GM12878 (cell line): ENCODE data around the gene SLC39A11. TPM values are rescaled to one million over a fixed set of nuclear protein-coding genes. Genes with fewer than 3 reads are reported as not detected.

ENCODE experiments used
- ATAC-seq: fragments of 200-7000 bp; cut with Tn5 transposase; 3 replicates; pipeline ENCODE4 v1.9.1; 2020; ENCODE audit warnings: mild to moderate bottlenecking, moderate library complexity
- BruUV-seq: library from RNA; stranded (reverse); fragments of 400-500 nt; replicated peaks from 2 replicates; lab custom pipeline; 2021; lab: Mats Ljungman, UMichigan
- CTCF ChIA-PET: fragments of 300-600 bp; sonication (Branson Sonifier 250); formaldehyde crosslinking; extraction: SDS; loops from one replicate; lab custom pipeline; 2021; ENCODE audit warnings: inconsistent platforms; lab: Yijun Ruan, JAX
- POLR2A ChIA-PET: fragments of 350-600 bp; formaldehyde crosslinking; extraction: SDS; loops from one replicate; lab custom pipeline; 2021; ENCODE audit warnings: inconsistent platforms; lab: Charles Lee
- RAD21 ChIA-PET: fragments of 300-600 bp; sonication (Branson Sonifier 250); formaldehyde crosslinking; loops from one replicate; lab custom pipeline; 2023; ENCODE audit warnings: antibody characterized with exemption; ENCODE audit not compliant: unreplicated experiment; lab: Charles Lee
- SMC1A ChIA-PET: fragments of 300-600 bp; sonication (Branson Sonifier 250); formaldehyde crosslinking; loops from one replicate; lab custom pipeline; 2023; ENCODE audit not compliant: unreplicated experiment, uncharacterized antibody; lab: Charles Lee
- DNase-seq: peaks from one replicate; pipeline ENCODE4 v3.0.0-alpha.2; 2011; ENCODE audit warnings: low read depth, low spot score
- FAIRE-seq: peaks from 3 replicates; lab custom pipeline; 2011; peaks lifted over from hg19 to GRCh38; lab: Jason Lieb, UNC
- H2AFZ ChIP-seq: 2 replicates; pipeline ENCODE4 v1.6.0; 2011; ENCODE audit warnings: low read depth, low read length, control low read depth; ENCODE audit not compliant: control insufficient read depth
- H3K27ac ChIP-seq: 2 replicates; pipeline ENCODE4 v1.5.1; 2011; ENCODE audit warnings: control low read depth; ENCODE audit not compliant: control insufficient read depth, insufficient read depth
- H3K27me3 ChIP-seq, 2 experiments: replicated peaks in 1 of 2; 2 replicates each; pipeline versions ENCODE4 v1.6.0 to v1.6.1; 2011; ENCODE audit warnings: low read length in 1 of 2; ENCODE audit not compliant: control insufficient read depth in 2 of 2, insufficient read depth in 2 of 2
- H3K36me3 ChIP-seq, 2 experiments: 2 replicates each; pipeline ENCODE4 v1.5.1; 2011; ENCODE audit warnings: low read length in 1 of 2; ENCODE audit not compliant: control insufficient read depth in 2 of 2, insufficient read depth in 2 of 2
- H3K4me1 ChIP-seq: 2 replicates; pipeline ENCODE4 v1.6.1; 2011; ENCODE audit warnings: mild to moderate bottlenecking, low read length, moderate library complexity, mixed read lengths; ENCODE audit not compliant: control insufficient read depth, insufficient read depth
- H3K4me2 ChIP-seq: 2 replicates; pipeline ENCODE4 v1.6.0; 2011; ENCODE audit warnings: control low read depth; ENCODE audit not compliant: control insufficient read depth, insufficient read depth
- H3K4me3 ChIP-seq: fragments of 200-600 bp; sonication (generic); 2 replicates; pipeline ENCODE4 v1.5.1; 2016
- H3K79me2 ChIP-seq: 2 replicates; pipeline ENCODE4 v1.6.0; 2011; ENCODE audit warnings: low read length; ENCODE audit not compliant: control insufficient read depth, insufficient read depth
- H3K9ac ChIP-seq: 2 replicates; pipeline ENCODE4 v1.8.0; 2011; ENCODE audit warnings: low read length, control low read depth, mixed read lengths; ENCODE audit not compliant: control insufficient read depth, insufficient read depth
- H3K9me3 ChIP-seq: replicated peaks from 3 replicates; pipeline ENCODE4 v1.5.1; 2011; ENCODE audit warnings: mild to moderate bottlenecking, low read length; ENCODE audit not compliant: control insufficient read depth, insufficient read depth
- H4K20me1 ChIP-seq: 2 replicates; pipeline ENCODE4 v1.6.0; 2011; ENCODE audit not compliant: control insufficient read depth, insufficient read depth
- ATF3 ChIP-seq: IDR thresholded peaks from 2 replicates; pipeline ENCODE4 v1.6.1; 2011; ENCODE audit warnings: low read depth, mild to moderate bottlenecking, low read length, moderate library complexity, borderline replicate concordance; ENCODE audit errors: extremely low read depth
- BHLHE40 ChIP-seq, 2 experiments: fragments of 450-650 bp in 1 of 2; IDR thresholded peaks; 2 replicates each; pipeline ENCODE4 v1.6.1; 2011 to 2017; ENCODE audit warnings: low read depth in 2 of 2, borderline replicate concordance in 1 of 2, improper control_type of control experiment in 1 of 2, low read length in 1 of 2, mild to moderate bottlenecking in 1 of 2
- CHD2 ChIP-seq: IDR thresholded peaks from 2 replicates; pipeline ENCODE4 v1.6.1; 2011; ENCODE audit warnings: low read depth, low read length, improper control_type of control experiment, borderline replicate concordance
- CHD4 ChIP-seq: fragments of 200-600 bp; sonication (generic); IDR thresholded peaks from 2 replicates; pipeline ENCODE4 v1.6.1; 2016; ENCODE audit warnings: mild to moderate bottlenecking
- CREB1 ChIP-seq: IDR thresholded peaks from 2 replicates; pipeline ENCODE4 v1.6.1; 2012; ENCODE audit warnings: low read depth, mild to moderate bottlenecking, inconsistent platforms
- ELK1 ChIP-seq: IDR thresholded peaks from 2 replicates; pipeline ENCODE4 v1.6.1; 2012; ENCODE audit warnings: low read depth, low read length, improper control_type of control experiment
- FOXM1 ChIP-seq: IDR thresholded peaks from 2 replicates; pipeline ENCODE4 v1.6.1; 2012; ENCODE audit warnings: low read depth, mild to moderate bottlenecking, inconsistent platforms, low read length, moderate library complexity
- HDAC6 ChIP-seq: fragments of 200-600 bp; sonication (generic); IDR thresholded peaks from one replicate; pipeline ENCODE4 v1.8.0; 2017; ENCODE audit warnings: antibody characterized with exemption; ENCODE audit not compliant: unreplicated experiment
- HSF1 ChIP-seq: fragments of 150-350 bp; IDR thresholded peaks from 2 replicates; pipeline ENCODE4 v1.6.1; 2014; ENCODE audit warnings: mild to moderate bottlenecking, low read depth, low read length
- IRF4 ChIP-seq: IDR thresholded peaks from 2 replicates; pipeline ENCODE4 v1.6.1; 2011; ENCODE audit warnings: low read depth, low read length
- NR2C1 ChIP-seq: fragments of 450-650 bp; IDR thresholded peaks from 2 replicates; pipeline ENCODE4 v1.6.1; 2017; ENCODE audit warnings: antibody characterized with exemption, mild to moderate bottlenecking, moderate library complexity
- PAX5 ChIP-seq: IDR thresholded peaks from 2 replicates; pipeline ENCODE4 v1.6.1; 2011; ENCODE audit warnings: low read depth, low read length, borderline replicate concordance
- PRDM15 ChIP-seq: fragments of 450-650 bp; formaldehyde crosslinking; IDR thresholded peaks from 2 replicates; pipeline ENCODE4 v1.4.0; 2020; ENCODE audit warnings: mild to moderate bottlenecking, moderate library complexity
- TBL1XR1 ChIP-seq: IDR thresholded peaks from 2 replicates; pipeline ENCODE4 v1.6.1; 2012; ENCODE audit warnings: low read depth, low read length, improper control_type of control experiment
- ZNF384 ChIP-seq: IDR thresholded peaks from 2 replicates; pipeline ENCODE4 v1.6.1; 2012; ENCODE audit warnings: low read depth, mild to moderate bottlenecking, low read length, improper control_type of control experiment, borderline replicate concordance
- ZZZ3 ChIP-seq: IDR thresholded peaks from 2 replicates; pipeline ENCODE4 v1.6.1; 2011; ENCODE audit warnings: low read depth; ENCODE audit not compliant: control insufficient read depth, insufficient read length
- WGBS: methylation state at CpG from one replicate; pipeline ENCODE4 v1.1.6; 2016; ENCODE audit warnings: low lambda C conversion rate; ENCODE audit not compliant: insufficient replicate concordance, insufficient coverage; ENCODE audit errors: missing lambda C conversion rate; 5-methylcytosine and 5-hydroxymethylcytosine counted together
- in situ Hi-C: fragments of 300-500 bp; cut with MboI; formaldehyde crosslinking; loops from 9 replicates; pipeline ENCODE4 v1.14.3; 2018; ENCODE audit warnings: mixed read lengths
- intact Hi-C: fragments of 100-400 bp; cut with micrococcal nuclease; formaldehyde crosslinking; loops from one replicate; pipeline ENCODE4 v1.14.2; 2022; ENCODE audit not compliant: unreplicated experiment
- polyA plus RNA-seq, 11 experiments: library from polyadenylated mRNA; depleted of rRNA in 4 of 11; unstranded in 6 of 11; stranded (reverse) in 5 of 11; fragments of >200 nt; fragmentation: Nextera tagmentation in 4 of 11; fragmentation: Illumina TruSeq in 1 of 11; extraction: Ambion mirVana in 4 of 11; extraction: Trizol in 1 of 11; gene quantifications; 1 replicate in 1 of 11; 2 replicates in 10 of 11; pipeline versions ENCODE4 v1.2.1 to v1.2.3, GENCODE V29; 2011 to 2016; ENCODE audit warnings: inconsistent platforms in 2 of 11, missing spikeins in 2 of 11, low read depth in 1 of 11
- total RNA-seq, 4 experiments: library from RNA; depleted of rRNA in 3 of 4; stranded (reverse); fragments of >200 nt in 3 of 4; fragmentation: Illumina TruSeq in 1 of 4; extraction: Trizol in 1 of 4; gene quantifications; 2 replicates each; pipeline versions ENCODE4 v1.2.1 to v1.2.3, GENCODE V29; 2013 to 2021

The SLC39A11 gene
- total and polyA plus RNA-seq, 10 of the 15 experiments (the other 5 are each of a cell fraction or from before 2014, with no cell fraction given) = 8.6 to 23.8 (median 14.0) TPM

- Histone ChIP-seq H3K9me3 (no peaks in the 10 kb centered on the region), H3K4me1 (no peaks in the 10 kb centered on the region), H3K79me2 (no peaks in the 10 kb centered on the region), H2AFZ (no peak overlapping the region), H3K27me3 (no peaks in the 10 kb centered on the region), H4K20me1 (no peaks in the 10 kb centered on the region), H3K27ac (no peak overlapping the region), H3K4me2 (no peak overlapping the region), H3K36me3 (no peaks in the 10 kb centered on the region), H3K4me3 (no peak overlapping the region), H3K9ac (no peak overlapping the region)
- in situ Hi-C loops (no loop called here), intact Hi-C loops (no loop called here)
- FAIRE-seq = no peak
- TF ChIP-seq HSF1 (no peak), BHLHE40 (IDR thresholded peaks at IDR 0.05; ENCODE audit: borderline replicate concordance in 1 of 2, low read depth in 2 of 2, low read length in 1 of 2) (no peak), PRDM15 (CRISPR knock-in tag) (no peak), PAX5 (no peak), NR2C1 (no peak), CHD2 (no peak), IRF4 (no peak), ZNF384 (no peak), ATF3 (no peak), CHD4 (no peak), CREB1 (no peak), FOXM1 (no peak), HDAC6 (no peak), TBL1XR1 (no peak), ELK1 (no peak), ZZZ3 (no peak)
- DNase-seq = no peak
- POLR2A ChIA-PET = no interaction called here
- RAD21 ChIA-PET = no interaction called here
- CTCF ChIA-PET = interaction anchor here (1.0 to 1.7 kb wide), 3 partner anchors 40 to 664 kb away, joined by 4 to 5 read pairs (median 4); no protein-coding TSS in a partner anchor
- no peak for ATAC-seq
- BruUV-seq = no TSS peak
- 85% methylated on average over 11 of the region's 11 CpGs for WGBS
- SMC1A ChIA-PET = no interaction called here
These were observed 326.9 kb downstream of the SLC39A11 start for GRCh38 chr17:72765368-72766153.
